Natural killer cell (primary cell): ENCODE measurements around the gene ADAMTS7. TPM values are rescaled to one million over a fixed set of nuclear protein-coding genes. Genes with fewer than 3 reads are reported as not detected.
A peak's percentile ranks its signal among the peaks of the same experiment; 100 is the strongest.

ENCODE experiments used
- ATAC-seq, 3 donors: fragments of 150-1000 bp in 2 of 3; fragments of 200-7000 bp in 1 of 3; cut with Tn5 transposase; 1 replicate in 1 of 3; 2 replicates in 2 of 3; pipeline ENCODE4 v1.10.0; 2021; ENCODE audit warnings: mild to moderate bottlenecking in 2 of 3, moderate library complexity in 2 of 3
- DNase-seq, 2 donors: peaks; one replicate each; pipeline versions ENCODE4 v3.0.0 to v3.0.0-alpha.2; 2013 to 2021; ENCODE audit warnings: mixed read lengths in 1 of 2
- H3K27ac ChIP-seq: one replicate; pipeline ENCODE4 v1.5.1; 2013; ENCODE audit warnings: mild to moderate bottlenecking, low read length
- H3K27me3 ChIP-seq: one replicate; pipeline ENCODE4 v1.6.1; 2013; ENCODE audit warnings: low read length; ENCODE audit not compliant: control insufficient read depth, insufficient read depth
- H3K36me3 ChIP-seq: one replicate; pipeline ENCODE4 v1.6.1; 2013; ENCODE audit warnings: low read length; ENCODE audit not compliant: control insufficient read depth, insufficient read depth
- H3K4me1 ChIP-seq: one replicate; pipeline ENCODE4 v1.6.1; 2013; ENCODE audit warnings: low read length; ENCODE audit not compliant: control insufficient read depth, insufficient read depth
- H3K4me3 ChIP-seq: one replicate; pipeline ENCODE4 v1.5.1; 2013; ENCODE audit warnings: low read length
- H3K9me3 ChIP-seq: one replicate; pipeline ENCODE4 v1.6.1; 2013; ENCODE audit warnings: low read length; ENCODE audit not compliant: control insufficient read depth, insufficient read depth
- H3K27ac Mint-ChIP-seq, 2 donors: one replicate each; pipeline ENCODE4 v1.8.0; 2022; ENCODE audit warnings: mild to moderate bottlenecking in 2 of 2, mixed read lengths in 2 of 2, moderate library complexity in 1 of 2
- H3K27me3 Mint-ChIP-seq, 2 donors: one replicate each; pipeline ENCODE4 v1.8.0; 2022; ENCODE audit warnings: low read depth in 2 of 2, mixed read lengths in 2 of 2
- H3K36me3 Mint-ChIP-seq: one replicate; pipeline ENCODE4 v1.8.0; 2022; ENCODE audit warnings: mixed read lengths
- H3K4me1 Mint-ChIP-seq, 2 donors: one replicate each; pipeline ENCODE4 v1.8.0; 2022; ENCODE audit warnings: mixed read lengths in 2 of 2
- H3K4me3 Mint-ChIP-seq: one replicate; pipeline ENCODE4 v1.8.0; 2022; ENCODE audit warnings: mild to moderate bottlenecking, moderate library complexity, mixed read lengths
- H3K9me3 Mint-ChIP-seq, 2 donors: one replicate each; pipeline ENCODE4 v1.8.0; 2022; ENCODE audit warnings: mixed read lengths in 2 of 2
- WGBS: methylation state at CpG from one replicate; pipeline ENCODE4 v1.1.7; 2013; ENCODE audit warnings: missing lambda C conversion rate; ENCODE audit not compliant: insufficient coverage; 5-methylcytosine and 5-hydroxymethylcytosine counted together
- intact Hi-C: fragments of 100-400 bp; cut with micrococcal nuclease; formaldehyde crosslinking; loops from one replicate; pipeline ENCODE4 v1.14.2; 2022
- total RNA-seq, 4 donors: library from RNA; stranded (reverse); fragments of 120-200 nt in 1 of 4; gene quantifications; one replicate each; pipeline versions ENCODE4 v1.2.3 to v1.2.4, GENCODE V29; 2013 to 2022
- TF ChIP-seq, protein P1 (sequence below): fragments of 200-600 bp; IDR thresholded peaks from one replicate; pipeline ENCODE4 v1.8.0; 2022; ENCODE audit warnings: antibody characterized with exemption

Gene ADAMTS7
- total RNA-seq, 3 donors from 2014 or later (not counting 1 experiment from before 2014, with no cell fraction given), result 0.10 to 0.16 TPM; not detected in 1

DNA sequence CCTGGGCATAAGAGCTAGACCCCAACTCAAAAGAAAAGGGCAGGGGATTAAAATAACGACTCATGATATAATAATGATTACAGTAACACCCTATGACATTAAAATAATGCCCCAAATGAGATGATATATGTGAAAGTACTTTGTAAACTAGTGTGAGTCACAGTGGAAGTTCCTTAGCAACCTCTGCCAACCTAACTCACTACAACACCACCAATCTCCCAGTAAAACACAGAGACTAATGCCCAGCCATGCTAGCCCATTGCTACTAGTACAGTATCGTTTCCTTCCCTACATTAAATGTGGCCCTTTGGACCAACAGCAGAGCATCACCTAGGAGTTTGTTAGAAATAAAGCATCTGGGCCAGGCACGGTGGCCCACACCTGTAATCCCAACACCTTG is 11.2 kb upstream of the ADAMTS7 start:
- intact Hi-C loops, result no loop called here
- H3K4me3 ChIP-seq, result no peak overlapping the region
- Mint-ChIP-seq H3K27me3 (peaks cover 8 to 12% of the 10 kb centered on the region in 2 donors), H3K36me3 (no peaks in the 10 kb centered on the region), H3K27ac (no peak overlapping the region), H3K9me3 (no peaks in the 10 kb centered on the region), H3K4me1 (no peaks in the 10 kb centered on the region), H3K4me3 (no peak overlapping the region)
- WGBS, result 47% methylated on average over 2 of the region's 3 CpGs
- no peak overlapping the region for H3K27ac ChIP-seq
- H3K4me1 ChIP-seq, result no peaks in the 10 kb centered on the region
- no peak for DNase-seq
- H3K27me3 ChIP-seq, result no peaks in the 10 kb centered on the region
- TF ChIP-seq, protein P1, sequence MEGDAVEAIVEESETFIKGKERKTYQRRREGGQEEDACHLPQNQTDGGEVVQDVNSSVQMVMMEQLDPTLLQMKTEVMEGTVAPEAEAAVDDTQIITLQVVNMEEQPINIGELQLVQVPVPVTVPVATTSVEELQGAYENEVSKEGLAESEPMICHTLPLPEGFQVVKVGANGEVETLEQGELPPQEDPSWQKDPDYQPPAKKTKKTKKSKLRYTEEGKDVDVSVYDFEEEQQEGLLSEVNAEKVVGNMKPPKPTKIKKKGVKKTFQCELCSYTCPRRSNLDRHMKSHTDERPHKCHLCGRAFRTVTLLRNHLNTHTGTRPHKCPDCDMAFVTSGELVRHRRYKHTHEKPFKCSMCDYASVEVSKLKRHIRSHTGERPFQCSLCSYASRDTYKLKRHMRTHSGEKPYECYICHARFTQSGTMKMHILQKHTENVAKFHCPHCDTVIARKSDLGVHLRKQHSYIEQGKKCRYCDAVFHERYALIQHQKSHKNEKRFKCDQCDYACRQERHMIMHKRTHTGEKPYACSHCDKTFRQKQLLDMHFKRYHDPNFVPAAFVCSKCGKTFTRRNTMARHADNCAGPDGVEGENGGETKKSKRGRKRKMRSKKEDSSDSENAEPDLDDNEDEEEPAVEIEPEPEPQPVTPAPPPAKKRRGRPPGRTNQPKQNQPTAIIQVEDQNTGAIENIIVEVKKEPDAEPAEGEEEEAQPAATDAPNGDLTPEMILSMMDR, result no peak
- H3K36me3 ChIP-seq, result no peaks in the 10 kb centered on the region
- no peak for ATAC-seq
- H3K9me3 ChIP-seq, result no peaks in the 10 kb centered on the region

DNA sequence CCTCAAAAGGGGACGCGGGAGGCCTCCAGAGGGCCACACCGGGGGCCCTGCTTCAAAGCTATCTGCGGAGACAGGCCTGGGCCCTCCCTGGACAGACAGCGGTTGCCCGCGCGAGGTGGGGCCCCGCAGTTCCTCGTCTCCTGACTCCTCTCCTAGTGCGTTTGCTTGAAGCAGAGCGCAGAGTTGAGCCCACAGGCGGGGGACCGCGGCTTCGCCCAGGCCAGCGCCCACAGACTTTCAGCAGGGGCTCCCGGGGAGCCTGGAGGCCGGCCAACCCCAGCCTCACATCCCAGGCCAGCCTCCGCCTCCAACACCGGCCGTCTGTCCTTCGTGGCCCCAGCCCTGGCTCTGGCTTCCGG is 540 bp upstream of the ADAMTS7 start:
- TF ChIP-seq, protein P1, result peak; percentile 7
- H3K27ac ChIP-seq, result no peak overlapping the region
- WGBS, result 34% methylated on average over 24 of the region's 24 CpGs
- Mint-ChIP-seq H3K27me3 (peaks cover 31 to 37% of the 10 kb centered on the region in 2 donors), H3K4me1 (peaks cover 8 to 21% of the 10 kb centered on the region in 2 donors), H3K9me3 (no peaks in the 10 kb centered on the region), H3K4me3 (peak overlapping the region; percentile 88), H3K36me3 (no peaks in the 10 kb centered on the region), H3K27ac (peak overlapping the region in 1 of 2 donors; percentile 12)
- DNase-seq (no peak), ATAC-seq (peak; percentile 26 to 43 (median 41))
- H3K9me3 ChIP-seq, result peaks cover 7% of the 10 kb centered on the region
- intact Hi-C loops, result no loop called here
- peaks cover 16% of the 10 kb centered on the region for H3K4me1 ChIP-seq
- H3K27me3 ChIP-seq, result peaks cover 23% of the 10 kb centered on the region
- peak overlapping the region; percentile 36 for H3K4me3 ChIP-seq
- H3K36me3 ChIP-seq, result no peaks in the 10 kb centered on the region

DNA sequence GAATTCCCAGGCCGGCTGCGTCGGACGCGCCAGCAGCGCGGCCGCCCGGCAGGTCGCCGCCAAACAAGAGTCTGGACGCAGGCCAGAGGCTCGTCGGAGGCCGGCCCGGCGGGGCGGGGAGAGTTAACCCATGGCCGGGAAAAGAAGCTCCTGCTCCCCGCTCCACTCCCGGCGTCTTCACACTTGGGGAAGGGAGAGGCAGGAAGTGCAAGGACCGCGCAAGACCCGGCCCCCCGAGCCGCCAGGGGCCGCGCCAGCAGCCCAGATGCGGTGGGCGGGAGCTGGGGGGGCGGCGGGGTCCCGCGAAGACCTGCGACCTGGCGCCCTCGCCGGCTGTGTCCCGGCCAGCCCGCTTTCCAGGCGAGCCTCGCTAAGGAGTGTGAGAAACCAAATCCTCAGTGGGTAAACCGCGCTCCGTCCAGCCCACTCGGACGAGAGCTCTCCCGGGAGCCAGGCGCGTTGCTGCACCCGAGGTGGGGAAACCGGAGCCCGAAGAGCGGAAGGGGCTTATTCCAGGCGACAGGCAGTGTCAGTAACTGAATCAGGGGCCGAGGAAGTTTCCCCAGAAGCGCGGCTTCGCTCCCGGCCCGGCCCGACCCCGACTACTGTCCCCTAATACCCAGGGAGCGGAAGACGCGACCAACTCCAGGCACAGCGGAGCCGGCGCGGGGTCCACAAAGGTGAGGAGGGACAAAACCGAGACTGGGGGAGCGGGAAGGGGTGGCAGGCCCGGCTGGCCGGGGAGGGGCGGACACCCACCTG is 721 bp downstream of the ADAMTS7 start:
- H3K36me3 ChIP-seq, result no peaks in the 10 kb centered on the region
- peaks cover 23% of the 10 kb centered on the region for H3K27me3 ChIP-seq
- no peaks in the 10 kb centered on the region for H3K9me3 Mint-ChIP-seq
- DNase-seq (peak in 1 of 2 donors; percentile 20), ATAC-seq (peak in 1 of 3 donors; percentile 6)
- peaks cover 35 to 37% of the 10 kb centered on the region in 2 donors for H3K27me3 Mint-ChIP-seq
- H3K36me3 Mint-ChIP-seq, result no peaks in the 10 kb centered on the region
- peaks cover 7% of the 10 kb centered on the region for H3K9me3 ChIP-seq
- H3K27ac Mint-ChIP-seq, result peak overlapping the region in 1 of 2 donors; percentile 19
- peaks cover 8 to 21% of the 10 kb centered on the region in 2 donors for H3K4me1 Mint-ChIP-seq
- intact Hi-C loops, result no loop called here
- no peak overlapping the region for H3K27ac ChIP-seq
- H3K4me3 ChIP-seq, result peak overlapping the region; percentile 32
- peak overlapping the region; percentile 85 for H3K4me3 Mint-ChIP-seq
- peaks cover 16% of the 10 kb centered on the region for H3K4me1 ChIP-seq
- WGBS, result 2% methylated on average over 76 of the region's 76 CpGs
- TF ChIP-seq, protein P1, result no peak
